ENCODE measurements around the gene AK2. TPM values are rescaled to one million over a fixed set of nuclear protein-coding genes. Genes with fewer than 3 reads are reported as not detected.

Gene AK2
- total RNA-seq, 1 experiment from 2014 or later: 159 TPM

GRCh38 chr1:32991819-32992488 lies 44.7 kb downstream of the AK2 start:
- Histone ChIP-seq H4K8ac (replicated peaks; ENCODE audit: insufficient read length, low read depth, low read length) (no peak overlapping the region), H2AFZ (ENCODE audit: low read length) (no peak overlapping the region), H3K14ac (ENCODE audit: insufficient read depth, low read length) (no peak overlapping the region), H3K4me2 (ENCODE audit: insufficient read depth, insufficient read length, low read length) (no peak overlapping the region), H3K79me1 (ENCODE audit: insufficient read depth, low read depth, low read length, poor library complexity, severe bottlenecking) (no peaks in the 10 kb centered on the region), H3K9ac (ENCODE audit: extremely low read depth, insufficient read length, low read length) (no peak overlapping the region), H4K20me1 (ENCODE audit: control insufficient read depth, insufficient read depth, insufficient read length) (no peaks in the 10 kb centered on the region), H2AK5ac (ENCODE audit: insufficient read length, low read length) (no peak overlapping the region), H3K9me3 (ENCODE audit: control insufficient read depth, low read depth, low read length) (no peaks in the 10 kb centered on the region), H2BK5ac (ENCODE audit: insufficient read length, low read length) (no peak overlapping the region), H3K23ac (ENCODE audit: insufficient read length, low read depth, low read length) (no peak overlapping the region), H3K79me2 (ENCODE audit: insufficient read depth, low read length) (no peaks in the 10 kb centered on the region), H3K18ac (ENCODE audit: insufficient read length, low read depth, low read length) (no peak overlapping the region), H2BK12ac (ENCODE audit: insufficient read length, low read depth, low read length) (no peak overlapping the region), H4K91ac (ENCODE audit: insufficient read length, low read depth, low read length) (no peak overlapping the region), H2BK20ac (ENCODE audit: low read depth, low read length, poor library complexity, severe bottlenecking) (no peak overlapping the region), H4K5ac (ENCODE audit: insufficient read length, low read depth, low read length) (no peak overlapping the region), H3K27me3 (ENCODE audit: insufficient read depth, low read length) (no peaks in the 10 kb centered on the region), H3K4me1 (ENCODE audit: insufficient read depth, low read length) (peaks cover 6% of the 10 kb centered on the region; the same call in 1 of the 2 replicates), H3K23me2 (ENCODE audit: insufficient read length, low read depth, low read length, poor library complexity, severe bottlenecking) (no peaks in the 10 kb centered on the region), H2BK15ac (ENCODE audit: low read depth, low read length) (no peak overlapping the region), H3K56ac (ENCODE audit: insufficient read length, low read depth, low read length) (no peak overlapping the region), H3K4ac (ENCODE audit: low read depth, low read length) (no peak overlapping the region), H3T11ph (ENCODE audit: low read length) (no peak overlapping the region), H3K27ac (ENCODE audit: insufficient read length, low read depth, low read length) (no peak overlapping the region), H2BK120ac (ENCODE audit: low read depth, low read length, poor library complexity, severe bottlenecking) (no peak overlapping the region)
- Mint-ChIP-seq H3K27me3 (ENCODE audit: low read depth) (peaks cover 2% of the 10 kb centered on the region), H3K27ac (peak overlapping the region in 2 of 3 experiments; percentile 49 to 80; a peak in 3 of 7 replicates), H3K9me3 (no peaks in the 10 kb centered on the region), H3K4me3 (no peak overlapping the region), H3K4me1 (peaks cover 25 to 28% of the 10 kb centered on the region in 2 experiments), H3K36me3 (ENCODE audit: insufficient read depth in 1 of 3, low read depth in 3 of 3) (no peaks in the 10 kb centered on the region)
- DNase-seq: no peak
- no peak for TF ChIP-seq CTCF (conservative IDR thresholded peaks at IDR 0.05)
- WGBS (ENCODE audit: extremely low coverage, insufficient read length, low lambda C conversion rate): no CpG with 5 or more reads among the region's 9 CpGs
